K562 (cell line): Measurements from ENCODE around the gene SOX6.

ENCODE experiments used
- HNRNPUL1 ChIP-seq: fragments of 200-400 bp; formaldehyde crosslinking; IDR thresholded peaks from 2 replicates; pipeline ENCODE4 v1.6.1; 2017; ENCODE audit warnings: low read length
- L3MBTL2 ChIP-seq: fragments of 450-650 bp; IDR thresholded peaks from 2 replicates; pipeline ENCODE4 v1.6.1; 2016; ENCODE audit warnings: mild to moderate bottlenecking, moderate library complexity
- NR2C2 ChIP-seq, 2 experiments: fragments of 200-800 bp in 1 of 2; sonication (Bioruptor generic) in 1 of 2; sonication (generic) in 1 of 2; formaldehyde crosslinking in 1 of 2; IDR thresholded peaks; 2 replicates each; pipeline versions ENCODE4 v1.6.1 to v1.8.0; 2016 to 2022; ENCODE audit warnings: mild to moderate bottlenecking in 1 of 2, missing compliant biosample characterization in 1 of 2, missing genetic modification characterization in 1 of 2, missing genetic modification reagents in 1 of 2
- NR3C1 ChIP-seq: sonication (generic); formaldehyde crosslinking; IDR thresholded peaks from 2 replicates; pipeline ENCODE4 v1.8.1; 2022; ENCODE audit warnings: missing genetic modification reagents
- RFX5 ChIP-seq: IDR thresholded peaks from 2 replicates; pipeline ENCODE4 v1.6.1; 2011; ENCODE audit warnings: low read depth, mild to moderate bottlenecking, improper control_type of control experiment, low read length
- YY1 ChIP-seq, 3 experiments: IDR thresholded peaks; 2 replicates each; pipeline ENCODE4 v1.6.1; 2011; ENCODE audit warnings: low read length in 2 of 3, mild to moderate bottlenecking in 2 of 3, moderate library complexity in 2 of 3, borderline replicate concordance in 1 of 3, control low read depth in 1 of 3, low read depth in 1 of 3; ENCODE audit not compliant: insufficient read depth in 3 of 3, insufficient replicate concordance in 2 of 3, control insufficient read depth in 1 of 3, insufficient read length in 1 of 3; ENCODE audit errors: extremely low read depth in 1 of 3

DNA sequence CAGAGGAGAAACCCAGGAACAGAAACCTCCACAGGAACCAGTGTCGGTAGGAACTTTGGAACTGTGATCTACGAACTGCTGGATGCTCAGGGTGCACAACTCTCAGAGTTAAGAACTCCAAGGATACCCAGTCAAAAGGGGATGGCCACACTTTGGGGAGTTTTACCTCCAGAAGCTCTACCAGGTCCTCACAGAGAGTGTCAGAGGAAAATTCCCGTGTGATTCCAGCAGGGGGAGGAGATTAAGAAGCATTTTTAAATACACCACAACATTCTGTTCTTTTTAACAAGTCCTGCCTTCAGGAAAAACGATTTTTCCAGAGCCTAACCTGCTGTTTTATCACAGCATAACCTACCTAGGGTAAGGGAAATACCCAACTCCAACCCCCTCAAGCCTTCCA, 104.0 kb downstream of the SOX6 start:
- TF ChIP-seq NR3C1 (no peak), NR2C2 (CRISPR knock-in tag; IDR thresholded peaks at IDR 0.05) (no peak), NR2C2 (tag; IDR thresholded peaks at IDR 0.05) (no peak), YY1 (IDR thresholded peaks at IDR 0.05; ENCODE audit: borderline replicate concordance in 1 of 3, control insufficient read depth in 1 of 3, extremely low read depth in 1 of 3, insufficient read depth in 3 of 3, insufficient read length in 1 of 3, insufficient replicate concordance in 2 of 3, low read depth in 1 of 3, low read length in 2 of 3) (no peak), RFX5 (no peak), HNRNPUL1 (no peak), L3MBTL2 (no peak)
